ENCODE measurements around the gene TLCD3B.
"Not testable (repeated sequence)": the region's sequence is repeated elsewhere in the genome, so short reads cannot be mapped to it uniquely, and the experiment has no call there.

DNA sequence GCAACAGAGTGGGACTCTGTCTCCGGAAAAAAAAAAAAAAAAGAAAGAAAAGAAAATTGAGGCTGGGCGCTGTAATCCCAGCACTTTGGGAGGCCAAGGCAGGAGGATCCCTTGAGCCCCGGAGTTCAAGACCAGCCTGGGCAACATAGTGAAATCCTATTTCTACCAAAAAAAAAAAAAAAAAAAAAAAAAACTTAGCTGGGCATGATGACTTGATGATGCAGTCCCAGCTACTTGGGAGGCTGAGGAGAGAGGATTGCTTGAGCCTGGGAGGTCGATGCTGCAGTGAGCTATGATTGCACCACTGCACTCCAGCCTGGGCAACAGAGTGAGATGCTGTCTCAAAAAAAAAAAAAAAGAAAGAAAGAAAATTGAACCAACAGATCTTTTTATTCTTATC lies 13.1 kb downstream of the TLCD3B start:
- TF ChIP-seq EZH2phosphoT487 (IDR thresholded peaks at IDR 0.05; ENCODE audit: borderline replicate concordance, low read length); CTCF (conservative IDR thresholded peaks at IDR 0.05; ENCODE audit: low read depth, low read length); EZH2 (IDR thresholded peaks at IDR 0.05; ENCODE audit: low read length, unreplicated experiment): not testable (repeated sequence)

All from PC-3 (cell line).